KMS-11 (cell line): Measurements from ENCODE around the gene CACNA1G.

Source experiments
- H2AFZ ChIP-seq: fragments of 200-600 bp; sonication (generic); 2 replicates; pipeline ENCODE4 v1.6.1; 2016; ENCODE audit warnings: antibody characterized with exemption, mixed run types, low read depth
- H3K27ac ChIP-seq: fragments of 200-600 bp; sonication (generic); 2 replicates; pipeline ENCODE4 v1.6.1; 2016; ENCODE audit warnings: mild to moderate bottlenecking, mixed run types
- H3K27me3 ChIP-seq: fragments of 200-600 bp; sonication (generic); 2 replicates; pipeline ENCODE4 v1.6.1; 2017; ENCODE audit warnings: mild to moderate bottlenecking, low read depth, mixed run types, moderate library complexity; ENCODE audit not compliant: insufficient read depth
- H3K36me3 ChIP-seq: fragments of 200-600 bp; sonication (generic); 2 replicates; pipeline ENCODE4 v1.6.1; 2017; ENCODE audit warnings: mild to moderate bottlenecking, mixed run types; ENCODE audit not compliant: insufficient read depth
- H3K4me1 ChIP-seq: fragments of 200-600 bp; sonication (generic); 2 replicates; pipeline ENCODE4 v1.6.1; 2016; ENCODE audit warnings: mild to moderate bottlenecking, low read depth, mixed run types; ENCODE audit not compliant: poor library complexity, severe bottlenecking
- H3K4me2 ChIP-seq: fragments of 200-600 bp; sonication (generic); 2 replicates; pipeline ENCODE4 v1.7.0; 2016; ENCODE audit warnings: mild to moderate bottlenecking, mixed run types
- H3K4me3 ChIP-seq: fragments of 200-600 bp; sonication (generic); IDR thresholded peaks from 2 replicates; pipeline ENCODE4 v1.6.1; 2017; ENCODE audit warnings: low read depth, low read length, mixed read lengths; ENCODE audit not compliant: insufficient read depth
- H3K79me2 ChIP-seq: fragments of 200-600 bp; sonication (generic); 2 replicates; pipeline ENCODE4 v1.6.1; 2016; ENCODE audit warnings: low read depth, mixed run types; ENCODE audit not compliant: insufficient read depth
- H3K9ac ChIP-seq: fragments of 200-600 bp; sonication (generic); 2 replicates; pipeline ENCODE4 v1.6.1; 2016; ENCODE audit warnings: mild to moderate bottlenecking, mixed run types
- H4K20me1 ChIP-seq: fragments of 200-600 bp; sonication (generic); 2 replicates; pipeline ENCODE4 v1.6.1; 2016; ENCODE audit warnings: mild to moderate bottlenecking, mixed run types; ENCODE audit not compliant: insufficient read depth
- TF ChIP-seq, protein P1 (sequence below): fragments of 200-600 bp; sonication (generic); conservative IDR thresholded peaks from 2 replicates; pipeline ENCODE4 v1.6.1; 2017; ENCODE audit warnings: low read depth, mild to moderate bottlenecking, antibody characterized with exemption, low read length, moderate library complexity, mixed read lengths

The CACNA1G gene

DNA sequence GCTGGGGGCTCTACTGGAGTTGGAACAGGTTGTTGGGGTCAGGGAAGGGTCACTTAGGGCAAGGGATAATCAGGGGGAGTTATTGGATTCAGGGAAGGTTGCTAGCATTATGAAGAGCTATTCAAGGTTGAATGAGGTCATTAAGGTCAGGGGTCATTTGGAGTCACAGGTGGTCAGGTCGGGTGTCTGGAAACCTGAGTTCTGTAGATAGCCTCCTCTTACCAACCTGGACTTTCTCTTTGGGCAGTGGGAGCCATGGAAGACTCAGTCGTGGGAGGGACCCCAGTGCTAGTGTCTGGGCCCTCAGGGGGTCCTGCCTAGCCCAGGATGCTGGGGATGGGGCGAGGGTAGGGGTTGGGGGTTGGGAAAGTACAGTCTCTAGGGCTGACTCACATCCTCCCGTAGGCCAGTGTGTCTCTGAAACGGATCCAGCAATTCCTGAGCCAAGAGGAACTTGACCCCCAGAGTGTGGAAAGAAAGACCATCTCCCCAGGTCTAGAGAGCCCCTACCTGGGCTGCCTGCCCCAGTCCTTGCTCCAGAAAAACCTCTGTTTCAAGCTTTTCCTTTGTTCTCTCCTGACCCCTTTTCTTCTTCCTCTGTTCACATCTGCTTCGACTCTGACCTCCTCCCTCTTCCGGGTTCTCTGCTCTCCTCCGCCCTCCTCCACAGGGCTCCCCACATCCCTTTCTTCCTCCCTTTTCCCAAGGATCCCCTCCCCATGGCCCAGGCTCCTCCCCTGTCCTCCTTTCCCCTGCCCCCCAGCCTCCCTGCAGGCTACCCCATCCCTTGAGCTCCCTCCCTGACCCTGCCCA lies 107.7 kb downstream of the CACNA1G start:
- H3K27me3 ChIP-seq, result no peaks in the 10 kb centered on the region
- no peaks in the 10 kb centered on the region for H3K79me2 ChIP-seq
- H3K36me3 ChIP-seq, result no peaks in the 10 kb centered on the region
- no peaks in the 10 kb centered on the region for H3K4me1 ChIP-seq
- H3K27ac ChIP-seq, result no peak overlapping the region
- H2AFZ ChIP-seq, result no peak overlapping the region
- no peak overlapping the region for H3K4me3 ChIP-seq
- no peaks in the 10 kb centered on the region for H4K20me1 ChIP-seq
- H3K9ac ChIP-seq, result no peak overlapping the region
- TF ChIP-seq, protein P1, sequence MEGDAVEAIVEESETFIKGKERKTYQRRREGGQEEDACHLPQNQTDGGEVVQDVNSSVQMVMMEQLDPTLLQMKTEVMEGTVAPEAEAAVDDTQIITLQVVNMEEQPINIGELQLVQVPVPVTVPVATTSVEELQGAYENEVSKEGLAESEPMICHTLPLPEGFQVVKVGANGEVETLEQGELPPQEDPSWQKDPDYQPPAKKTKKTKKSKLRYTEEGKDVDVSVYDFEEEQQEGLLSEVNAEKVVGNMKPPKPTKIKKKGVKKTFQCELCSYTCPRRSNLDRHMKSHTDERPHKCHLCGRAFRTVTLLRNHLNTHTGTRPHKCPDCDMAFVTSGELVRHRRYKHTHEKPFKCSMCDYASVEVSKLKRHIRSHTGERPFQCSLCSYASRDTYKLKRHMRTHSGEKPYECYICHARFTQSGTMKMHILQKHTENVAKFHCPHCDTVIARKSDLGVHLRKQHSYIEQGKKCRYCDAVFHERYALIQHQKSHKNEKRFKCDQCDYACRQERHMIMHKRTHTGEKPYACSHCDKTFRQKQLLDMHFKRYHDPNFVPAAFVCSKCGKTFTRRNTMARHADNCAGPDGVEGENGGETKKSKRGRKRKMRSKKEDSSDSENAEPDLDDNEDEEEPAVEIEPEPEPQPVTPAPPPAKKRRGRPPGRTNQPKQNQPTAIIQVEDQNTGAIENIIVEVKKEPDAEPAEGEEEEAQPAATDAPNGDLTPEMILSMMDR, result no peak
- no peak overlapping the region for H3K4me2 ChIP-seq

DNA sequence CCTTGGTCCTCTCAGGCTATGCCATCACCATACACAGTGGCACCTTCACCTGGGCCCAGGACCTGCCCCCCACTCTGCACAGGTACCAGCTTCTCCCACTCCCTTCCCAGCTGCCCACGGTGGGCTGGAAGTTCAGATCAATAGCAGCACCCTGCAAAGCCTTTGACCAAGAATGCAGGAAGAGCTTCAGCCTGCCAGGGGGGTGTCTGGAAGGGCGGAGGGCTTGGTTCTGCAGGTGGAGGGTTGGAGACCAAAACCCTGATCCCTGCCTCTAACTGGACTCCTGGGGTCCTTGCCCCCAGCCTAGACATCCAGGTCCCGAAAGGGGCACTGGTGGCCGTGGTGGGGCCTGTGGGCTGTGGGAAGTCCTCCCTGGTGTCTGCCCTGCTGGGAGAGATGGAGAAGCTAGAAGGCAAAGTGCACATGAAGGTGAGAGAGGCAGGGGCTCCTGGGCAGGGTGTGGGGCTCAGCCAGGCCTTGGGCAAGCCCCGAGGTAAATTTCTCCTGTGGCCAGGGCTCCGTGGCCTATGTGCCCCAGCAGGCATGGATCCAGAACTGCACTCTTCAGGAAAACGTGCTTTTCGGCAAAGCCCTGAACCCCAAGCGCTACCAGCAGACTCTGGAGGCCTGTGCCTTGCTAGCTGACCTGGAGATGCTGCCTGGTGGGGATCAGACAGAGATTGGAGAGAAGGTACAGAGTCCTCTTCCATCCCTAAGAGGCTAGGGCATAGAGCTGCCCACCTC lies 108.5 kb downstream of the CACNA1G start:
- no peaks in the 10 kb centered on the region for H3K27me3 ChIP-seq
- H2AFZ ChIP-seq, result no peak overlapping the region
- no peaks in the 10 kb centered on the region for H4K20me1 ChIP-seq
- no peaks in the 10 kb centered on the region for H3K4me1 ChIP-seq
- TF ChIP-seq, protein P1, result no peak
- H3K4me2 ChIP-seq, result no peak overlapping the region
- no peak overlapping the region for H3K27ac ChIP-seq
- no peak overlapping the region for H3K4me3 ChIP-seq
- no peaks in the 10 kb centered on the region for H3K79me2 ChIP-seq
- no peaks in the 10 kb centered on the region for H3K36me3 ChIP-seq
- H3K9ac ChIP-seq, result no peak overlapping the region

DNA sequence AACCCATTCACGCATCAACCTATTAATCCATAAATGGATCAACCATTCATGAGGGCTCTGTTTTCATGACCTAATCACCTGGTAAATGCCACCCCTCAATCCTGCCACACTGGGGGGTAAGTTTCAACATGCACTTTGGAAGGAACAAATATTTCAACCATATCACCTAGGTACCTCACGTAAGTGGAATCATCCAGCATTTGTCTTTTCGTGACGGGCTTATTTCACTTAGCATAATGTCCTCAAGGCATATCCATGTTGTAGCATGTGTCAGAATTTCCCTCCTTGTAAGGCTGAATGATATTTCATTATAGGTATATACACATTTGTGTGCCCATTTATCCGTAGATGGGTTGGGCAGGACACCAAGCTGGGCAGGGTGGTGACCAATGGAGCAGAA lies 111.6 kb downstream of the CACNA1G start:
- Histone ChIP-seq H3K4me1 (no peaks in the 10 kb centered on the region), H4K20me1 (no peaks in the 10 kb centered on the region)
- TF ChIP-seq, protein P1, result no peak

DNA sequence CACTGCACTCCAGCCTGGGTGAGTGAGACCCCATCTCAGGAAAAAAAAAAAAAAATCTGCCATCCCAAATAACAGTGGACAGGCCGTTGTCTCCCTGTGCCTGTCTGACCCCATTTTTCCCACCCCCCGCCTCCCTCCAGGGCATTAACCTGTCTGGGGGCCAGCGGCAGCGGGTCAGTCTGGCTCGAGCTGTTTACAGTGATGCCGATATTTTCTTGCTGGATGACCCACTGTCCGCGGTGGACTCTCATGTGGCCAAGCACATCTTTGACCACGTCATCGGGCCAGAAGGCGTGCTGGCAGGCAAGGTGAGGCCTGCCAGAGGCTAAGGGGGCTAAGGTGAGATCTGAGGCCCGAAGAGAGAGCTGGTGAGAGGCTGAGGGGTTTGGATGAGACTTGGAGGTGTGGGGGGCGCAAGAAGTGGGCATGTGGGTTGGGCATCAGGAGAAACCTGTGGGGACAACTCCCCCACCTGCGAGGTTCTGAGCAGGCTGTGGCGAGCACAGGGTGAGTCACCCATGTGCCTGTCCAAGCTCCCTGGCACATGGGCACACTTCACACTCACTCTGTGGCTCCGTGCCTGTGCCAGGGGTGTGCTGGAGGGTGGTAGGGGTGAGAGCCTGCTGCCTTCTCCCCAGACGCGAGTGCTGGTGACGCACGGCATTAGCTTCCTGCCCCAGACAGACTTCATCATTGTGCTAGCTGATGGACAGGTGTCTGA lies 112.5 kb downstream of the CACNA1G start:
- Histone ChIP-seq H4K20me1 (no peaks in the 10 kb centered on the region), H3K27me3 (no peaks in the 10 kb centered on the region), H3K27ac (no peak overlapping the region), H3K9ac (no peak overlapping the region), H3K4me3 (no peak overlapping the region), H3K4me2 (no peak overlapping the region), H3K36me3 (no peaks in the 10 kb centered on the region), H3K4me1 (no peaks in the 10 kb centered on the region), H2AFZ (no peak overlapping the region), H3K79me2 (no peaks in the 10 kb centered on the region)
- TF ChIP-seq, protein P1, result no peak

More for the DNA sequence above, 111.6 kb downstream of the CACNA1G start:
- H3K4me2 ChIP-seq, result no peak overlapping the region
- no peak overlapping the region for H3K9ac ChIP-seq
- no peak overlapping the region for H3K4me3 ChIP-seq
- H2AFZ ChIP-seq, result no peak overlapping the region
- no peaks in the 10 kb centered on the region for H3K79me2 ChIP-seq
- H3K27ac ChIP-seq, result no peak overlapping the region
- no peaks in the 10 kb centered on the region for H3K36me3 ChIP-seq
- no peaks in the 10 kb centered on the region for H3K27me3 ChIP-seq
